Stimulated activated CD8-positive, alpha-beta memory T cell treated with anti-CD3 and anti-CD28 coated beads, Interleukin-12 subunit alpha, Interleukin-12 subunit beta, amount 100 ng/mL, for 1 hour (primary cell): Measurements from ENCODE around the gene ASTN2.

Source experiments
- DNase-seq: peaks from one replicate; pipeline ENCODE4 v3.0.0-alpha.2; 2020; ENCODE audit warnings: low read depth

ASTN2 gene

GRCh38 chr9:116453785-116454184 is 961.1 kb downstream of the ASTN2 start:
- DNase-seq, result no peak

- DNase-seq, result no peak
These were observed 962.2 kb downstream of the ASTN2 start for GRCh38 chr9:116452634-116453033.

GRCh38 chr9:116452227-116452626 is 962.6 kb downstream of the ASTN2 start:
- DNase-seq, result no peak

- DNase-seq, result no peak
These were observed 963.2 kb downstream of the ASTN2 start for GRCh38 chr9:116451500-116452115.

- DNase-seq, result no peak
These were observed 964.3 kb downstream of the ASTN2 start for GRCh38 chr9:116450378-116451139.

GRCh38 chr9:116449949-116450348 is 964.9 kb downstream of the ASTN2 start:
- DNase-seq, result no peak

GRCh38 chr9:116448431-116448830 is 966.4 kb downstream of the ASTN2 start:
- no peak for DNase-seq

GRCh38 chr9:116447934-116448333 is 966.9 kb downstream of the ASTN2 start:
- DNase-seq, result no peak

DNA sequence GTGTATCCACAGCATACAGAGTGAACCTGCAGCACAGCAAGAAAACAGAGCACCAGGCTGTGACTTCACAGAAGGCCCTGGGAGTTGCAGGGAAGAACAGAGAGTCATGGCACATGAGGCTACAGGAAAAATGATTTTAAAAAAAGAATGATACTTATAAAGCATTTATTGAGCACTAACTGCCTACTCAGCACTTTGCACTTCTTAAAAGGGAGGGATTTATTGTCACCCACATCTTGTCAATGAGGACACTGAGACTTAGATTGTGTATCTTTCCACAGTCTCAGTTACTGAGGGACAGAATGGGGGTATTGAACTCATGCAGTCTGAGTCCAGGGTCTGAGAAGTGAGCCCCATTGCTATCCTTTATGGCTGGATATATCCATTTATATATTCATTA is 972.3 kb downstream of the ASTN2 start:
- no peak for DNase-seq

- DNase-seq, result no peak
These were observed 977.2 kb downstream of the ASTN2 start for GRCh38 chr9:116437411-116438370.

DNA sequence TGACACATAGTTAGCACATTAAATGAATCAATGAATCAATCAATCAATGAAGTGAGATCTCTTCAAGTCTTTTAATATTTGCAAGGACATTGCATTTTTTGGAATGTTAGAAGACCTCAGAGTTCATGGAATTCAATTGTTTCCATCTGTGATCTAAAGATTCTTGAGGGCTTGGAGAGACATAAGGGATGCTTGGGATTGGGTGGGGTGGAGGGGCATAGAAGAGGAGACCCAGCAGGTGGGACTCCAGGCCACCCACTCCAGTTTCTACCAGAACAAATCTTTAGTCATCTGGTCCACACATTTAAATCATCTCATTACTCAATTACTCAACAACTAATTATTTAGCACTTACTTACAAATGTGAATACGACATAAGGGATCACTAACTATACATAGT is 978.7 kb downstream of the ASTN2 start:
- no peak for DNase-seq

GRCh38 chr9:116435706-116436105 is 979.2 kb downstream of the ASTN2 start:
- no peak for DNase-seq

DNA sequence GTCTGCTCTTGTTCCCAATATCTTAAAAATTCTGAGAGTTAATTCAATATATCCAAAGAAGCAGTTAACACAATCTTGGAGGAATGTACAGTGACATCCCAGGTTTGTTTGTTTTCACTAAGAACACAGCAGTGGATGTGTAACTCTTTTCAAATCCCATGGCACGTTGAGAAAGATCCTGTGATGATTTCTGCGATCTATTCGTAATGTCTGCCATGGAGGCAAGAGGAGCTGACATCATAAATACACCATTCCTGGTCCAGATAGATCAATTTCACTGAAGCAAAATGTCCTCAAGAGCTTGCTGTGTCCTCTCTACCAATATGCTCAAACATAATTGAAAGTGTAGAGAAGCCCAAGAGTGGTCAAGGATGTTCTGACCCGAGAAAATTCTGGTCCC is 980.5 kb downstream of the ASTN2 start:
- no peak for DNase-seq

DNA sequence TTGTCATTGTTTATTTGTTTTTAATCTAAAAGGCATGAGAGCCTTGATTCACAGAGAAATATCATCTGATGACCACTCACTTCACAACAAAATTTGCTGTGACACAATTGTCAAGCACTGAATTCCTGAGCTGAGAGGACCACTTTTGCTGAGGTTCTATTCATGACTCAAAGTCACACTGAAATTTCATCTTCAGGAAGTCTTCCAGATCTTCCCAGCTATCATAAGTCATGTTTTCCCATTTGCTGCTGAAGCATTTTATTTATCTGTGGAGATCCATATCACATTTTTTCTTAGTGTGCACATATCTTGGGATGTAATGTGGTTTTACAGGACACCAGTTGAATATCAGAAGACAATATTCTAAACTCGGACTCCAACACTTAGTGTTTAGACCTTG is 982.8 kb downstream of the ASTN2 start:
- DNase-seq, result no peak

DNA sequence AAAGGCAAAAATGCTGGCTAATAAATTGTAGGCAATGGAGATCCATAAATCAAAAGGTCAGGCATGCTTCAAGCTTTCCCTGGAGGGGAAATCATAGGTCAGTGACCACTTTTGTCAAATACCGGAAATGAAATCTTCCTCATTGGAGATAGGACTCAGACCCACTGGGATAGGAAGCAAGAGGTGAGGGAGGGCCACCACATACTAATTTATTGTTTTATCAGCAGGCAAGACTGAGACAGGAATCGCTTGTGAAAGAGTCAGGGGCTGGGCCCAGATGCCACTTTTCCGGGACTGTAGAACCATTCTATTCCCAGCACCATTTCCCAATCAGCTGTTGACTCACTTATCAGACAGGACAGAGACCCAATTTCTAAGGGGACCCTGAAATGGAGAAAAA is 984.0 kb downstream of the ASTN2 start:
- no peak for DNase-seq

DNA sequence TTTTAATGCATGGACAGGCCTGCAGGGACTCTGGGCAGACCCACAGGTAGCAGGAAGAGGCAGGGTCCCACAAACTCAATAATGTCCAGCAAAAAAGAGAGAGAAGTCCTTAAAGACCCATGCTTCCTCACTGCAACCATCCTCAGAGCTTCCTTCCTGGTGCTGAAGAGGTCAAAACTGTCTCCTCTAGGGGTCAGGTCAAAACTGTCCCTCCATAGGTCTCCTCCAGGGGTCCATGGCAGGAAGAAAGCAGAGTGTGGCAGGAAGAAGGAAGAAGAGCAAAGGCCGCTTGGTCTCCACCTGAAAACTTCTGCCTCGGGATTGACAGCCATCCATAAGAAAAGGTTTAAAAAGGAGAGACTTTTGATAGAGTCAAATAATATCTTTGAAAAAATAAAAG is 989.6 kb downstream of the ASTN2 start:
- DNase-seq, result no peak

DNA sequence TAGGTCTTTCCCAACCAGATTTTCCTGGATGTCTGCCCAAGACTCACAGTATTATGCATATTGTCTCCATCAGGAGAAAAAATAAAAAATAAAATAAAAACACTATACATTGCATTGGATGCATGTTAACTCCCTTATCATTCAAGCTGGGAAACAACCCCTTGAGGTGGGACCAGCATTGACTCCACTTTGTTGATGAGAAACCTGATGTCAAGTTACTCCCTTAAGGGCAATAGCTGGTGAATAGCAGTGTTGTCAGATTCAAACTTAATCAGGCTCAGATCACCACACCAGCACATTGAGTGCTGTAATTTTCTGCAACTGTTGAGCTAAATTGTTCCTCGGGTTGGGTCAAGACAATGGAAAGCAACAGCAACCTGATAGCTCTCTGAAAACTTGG is 991.7 kb downstream of the ASTN2 start:
- no peak for DNase-seq

GRCh38 chr9:116422119-116422979 is 992.5 kb downstream of the ASTN2 start:
- DNase-seq, result no peak

DNA sequence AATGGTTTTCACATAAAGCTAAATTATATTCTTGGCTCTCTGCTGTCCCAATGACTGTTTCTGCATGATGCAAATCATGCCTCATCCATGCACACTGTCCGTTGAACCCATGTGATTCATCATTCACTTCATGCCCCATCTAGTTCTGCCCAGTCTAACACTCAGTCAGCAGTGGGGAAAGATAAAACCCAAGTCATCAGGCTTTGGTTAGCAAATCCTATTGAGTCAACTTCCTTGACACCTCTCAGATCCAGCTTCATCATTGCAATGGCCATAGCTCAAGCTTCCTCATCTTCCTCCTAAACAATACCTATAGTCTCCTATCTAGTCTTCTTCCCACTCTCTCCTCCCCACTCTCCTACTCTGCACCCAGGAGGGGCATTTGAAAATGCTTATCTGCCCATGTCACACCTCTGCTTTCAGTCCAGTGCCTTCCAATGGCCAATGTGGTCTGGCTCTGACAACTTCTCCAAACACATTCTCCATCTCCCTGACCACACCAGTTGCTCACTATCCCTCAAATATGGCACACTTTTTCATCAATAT is 993.8 kb downstream of the ASTN2 start:
- no peak for DNase-seq

- no peak for DNase-seq
These were observed 995.7 kb downstream of the ASTN2 start for GRCh38 chr9:116419181-116419580.

GRCh38 chr9:116417464-116417863 is 997.4 kb downstream of the ASTN2 start:
- DNase-seq, result no peak
